ENCODE measurements around the gene EXOC3L4.

EXOC3L4 gene

DNA sequence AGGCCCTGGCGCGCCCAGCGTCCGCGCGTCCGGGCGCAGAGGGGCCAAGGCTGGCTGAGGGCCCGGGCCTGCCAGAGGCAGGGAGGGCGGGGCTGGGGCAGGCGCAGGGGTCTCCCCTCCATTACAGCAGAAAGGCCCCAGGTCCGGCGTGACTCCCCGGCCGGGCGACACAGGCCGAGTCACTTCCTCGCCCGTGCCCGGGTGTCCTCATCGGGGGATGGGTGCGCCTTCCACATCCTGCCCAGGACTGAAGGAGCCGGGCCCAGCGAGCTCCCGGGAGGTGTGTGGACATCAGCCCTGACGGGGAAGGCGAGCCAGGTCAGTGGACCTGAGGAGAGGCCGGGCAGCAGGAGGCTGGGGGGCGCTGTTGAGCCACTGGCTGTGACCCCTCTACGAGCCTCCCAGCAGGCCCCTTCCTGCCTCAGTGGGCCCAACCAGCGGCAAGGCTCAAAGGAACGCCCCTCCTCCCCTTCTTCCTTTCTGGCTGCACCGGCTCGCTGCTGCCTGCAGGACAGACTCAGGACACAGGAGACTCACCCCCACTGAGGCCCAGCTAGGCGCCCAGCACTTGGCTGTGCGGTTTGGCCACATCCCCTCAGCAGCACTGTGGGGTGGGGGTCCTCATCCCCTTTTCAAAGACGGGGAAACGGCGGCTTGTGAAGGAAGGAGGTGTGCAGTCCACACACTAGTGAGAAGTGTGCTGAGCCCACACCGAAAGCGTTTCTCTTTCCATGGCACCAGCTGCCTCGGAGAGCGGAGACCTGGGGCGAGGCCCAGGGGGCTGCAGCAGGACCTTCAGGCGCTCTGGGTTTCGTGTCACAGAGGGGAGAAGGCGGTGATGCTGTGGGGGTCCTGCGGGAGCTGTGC, 29.3 kb downstream of the EXOC3L4 start:
- DNase-seq, result no peak

DNA sequence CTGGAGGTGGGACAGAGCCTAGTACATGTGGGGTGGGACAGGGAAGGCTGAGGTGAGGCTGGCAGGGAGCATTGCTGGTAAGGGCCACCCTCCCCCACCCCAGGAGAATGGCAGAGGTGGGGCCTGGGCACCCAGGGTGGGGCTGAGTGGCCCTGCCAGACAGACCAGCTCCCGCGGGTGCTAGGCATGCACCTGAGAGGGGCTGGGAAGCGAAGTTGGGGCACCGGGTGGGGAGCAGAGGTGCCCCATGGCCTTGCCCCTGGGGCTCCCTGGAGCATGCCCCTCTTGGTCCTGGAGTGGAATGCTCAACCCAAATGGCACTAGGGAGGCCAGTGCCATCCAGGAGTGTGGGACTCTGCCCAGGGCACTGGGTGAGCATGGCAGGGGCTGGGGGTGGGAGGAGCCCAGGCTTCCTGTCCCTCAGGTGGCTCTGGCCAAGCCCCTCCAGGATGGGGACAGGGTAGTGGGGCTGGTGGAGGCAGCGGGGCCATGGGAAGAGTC, 30.0 kb downstream of the EXOC3L4 start:
- no peak for DNase-seq

DNA sequence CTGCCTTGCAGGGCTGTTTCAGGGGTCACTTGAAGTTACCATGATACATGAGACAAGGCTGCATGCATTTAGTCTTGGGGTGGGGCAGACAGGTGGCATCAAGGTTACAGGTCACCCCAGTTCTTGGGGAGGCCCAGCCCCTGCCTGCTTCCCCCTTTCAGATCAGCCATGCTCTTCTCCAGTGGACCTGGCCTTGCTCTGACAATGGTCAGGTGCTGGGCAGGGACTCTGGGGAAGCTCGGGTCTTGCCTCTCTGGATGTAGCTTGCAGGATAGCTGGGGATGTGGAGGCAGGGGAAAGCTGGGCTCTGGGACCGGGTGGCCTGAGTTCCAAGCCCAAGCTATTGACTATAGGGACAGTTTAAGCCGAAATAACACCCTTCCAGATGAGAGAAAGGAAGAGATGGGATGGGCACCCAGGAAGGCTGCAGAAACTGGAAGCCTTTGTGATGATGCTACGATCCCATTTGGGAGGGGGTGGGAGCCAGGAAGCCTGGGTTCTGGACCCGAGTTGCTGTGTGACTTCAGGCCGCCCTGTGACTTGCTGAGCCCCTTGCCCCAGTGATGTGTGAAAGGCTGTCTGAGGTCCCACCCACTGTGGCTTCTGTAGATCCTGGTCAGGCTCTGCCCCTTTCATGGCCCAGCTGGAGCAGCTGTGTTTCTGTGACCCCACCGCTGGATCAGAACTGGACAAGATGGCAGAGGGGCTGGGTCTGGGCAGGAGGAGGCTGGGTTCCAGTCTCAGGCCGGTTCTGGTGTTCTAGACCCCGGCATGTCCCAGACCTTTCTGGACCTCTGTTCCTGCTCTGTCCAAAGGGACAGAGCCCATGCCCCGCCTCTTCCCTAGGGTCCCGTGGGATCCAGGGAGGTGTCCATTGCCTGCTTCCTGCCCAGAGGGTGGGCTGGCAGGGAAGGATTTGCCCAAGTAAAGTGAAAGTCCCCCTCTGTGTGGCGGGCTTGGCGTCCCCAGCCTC, 30.9 kb downstream of the EXOC3L4 start:
- DNase-seq, result no peak

DNA sequence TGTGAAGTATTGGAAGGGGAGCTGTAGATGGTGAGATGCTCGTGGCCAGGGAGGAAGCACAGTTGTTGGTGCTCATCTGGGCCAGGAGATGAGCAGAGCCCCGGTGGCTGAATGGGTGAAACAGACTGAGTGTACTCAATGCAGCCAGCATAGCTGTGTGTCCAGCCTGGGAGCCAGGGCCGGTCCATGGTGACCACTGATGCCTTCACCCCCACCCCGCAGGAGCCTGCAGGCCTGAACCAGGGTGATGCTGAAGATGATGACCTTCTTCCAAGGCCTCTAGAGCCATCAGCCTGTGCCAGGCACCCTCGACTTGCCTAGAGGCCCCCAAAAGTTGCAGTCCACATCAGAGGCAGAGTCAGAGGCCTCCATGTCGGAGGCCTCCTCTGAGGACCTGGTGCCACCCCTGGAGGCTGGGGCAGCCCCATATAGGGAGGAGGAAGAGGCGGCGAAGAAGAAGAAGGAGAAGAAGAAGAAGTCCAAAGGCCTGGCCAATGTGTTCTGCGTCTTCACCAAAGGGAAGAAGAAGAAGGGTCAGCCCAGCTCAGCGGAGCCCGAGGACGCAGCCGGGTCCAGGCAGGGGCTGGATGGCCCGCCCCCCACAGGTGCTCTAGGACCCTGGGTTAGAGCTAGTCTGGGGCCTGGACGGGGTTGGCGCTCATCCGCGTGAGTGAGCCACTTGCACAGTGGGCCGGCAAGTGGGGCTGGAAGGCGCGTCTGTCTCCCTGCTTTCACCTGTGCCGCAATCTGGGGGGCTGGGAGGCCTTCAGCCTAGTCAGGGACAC, 31.8 kb downstream of the EXOC3L4 start:
- DNase-seq, result no peak

DNA sequence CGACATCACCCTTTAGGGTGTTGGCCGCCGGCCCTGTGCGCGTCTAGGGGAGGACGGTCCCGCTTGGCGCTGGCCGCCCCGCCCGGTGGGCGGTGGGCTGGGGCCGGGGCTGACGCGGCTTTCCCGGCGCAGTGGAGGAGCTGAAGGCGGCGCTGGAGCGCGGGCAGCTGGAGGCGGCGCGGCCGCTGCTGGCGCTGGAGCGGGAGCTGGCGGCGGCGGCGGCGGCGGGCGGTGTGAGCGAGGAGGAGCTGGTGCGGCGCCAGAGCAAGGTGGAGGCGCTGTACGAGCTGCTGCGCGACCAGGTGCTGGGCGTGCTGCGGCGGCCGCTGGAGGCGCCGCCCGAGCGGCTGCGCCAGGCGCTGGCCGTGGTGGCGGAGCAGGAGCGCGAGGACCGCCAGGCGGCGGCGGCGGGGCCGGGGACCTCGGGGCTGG, 32.4 kb downstream of the EXOC3L4 start:
- peak; percentile 69 for DNase-seq

DNA sequence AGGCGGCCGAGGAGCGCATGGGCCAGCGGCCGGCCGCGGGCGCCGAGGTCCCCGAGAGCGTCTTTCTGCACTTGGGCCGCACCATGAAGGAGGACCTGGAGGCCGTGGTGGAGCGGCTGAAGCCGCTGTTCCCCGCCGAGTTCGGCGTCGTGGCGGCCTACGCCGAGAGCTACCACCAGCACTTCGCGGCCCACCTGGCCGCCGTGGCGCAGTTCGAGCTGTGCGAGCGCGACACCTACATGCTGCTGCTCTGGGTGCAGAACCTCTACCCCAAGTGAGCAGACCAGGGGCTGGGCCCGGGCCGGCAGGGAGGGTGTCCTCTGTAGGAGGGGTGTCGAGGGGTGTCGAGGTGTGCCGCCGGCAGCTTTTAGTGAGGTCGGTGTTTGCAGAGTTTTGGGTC, 32.8 kb downstream of the EXOC3L4 start:
- DNase-seq, result no peak

DNA sequence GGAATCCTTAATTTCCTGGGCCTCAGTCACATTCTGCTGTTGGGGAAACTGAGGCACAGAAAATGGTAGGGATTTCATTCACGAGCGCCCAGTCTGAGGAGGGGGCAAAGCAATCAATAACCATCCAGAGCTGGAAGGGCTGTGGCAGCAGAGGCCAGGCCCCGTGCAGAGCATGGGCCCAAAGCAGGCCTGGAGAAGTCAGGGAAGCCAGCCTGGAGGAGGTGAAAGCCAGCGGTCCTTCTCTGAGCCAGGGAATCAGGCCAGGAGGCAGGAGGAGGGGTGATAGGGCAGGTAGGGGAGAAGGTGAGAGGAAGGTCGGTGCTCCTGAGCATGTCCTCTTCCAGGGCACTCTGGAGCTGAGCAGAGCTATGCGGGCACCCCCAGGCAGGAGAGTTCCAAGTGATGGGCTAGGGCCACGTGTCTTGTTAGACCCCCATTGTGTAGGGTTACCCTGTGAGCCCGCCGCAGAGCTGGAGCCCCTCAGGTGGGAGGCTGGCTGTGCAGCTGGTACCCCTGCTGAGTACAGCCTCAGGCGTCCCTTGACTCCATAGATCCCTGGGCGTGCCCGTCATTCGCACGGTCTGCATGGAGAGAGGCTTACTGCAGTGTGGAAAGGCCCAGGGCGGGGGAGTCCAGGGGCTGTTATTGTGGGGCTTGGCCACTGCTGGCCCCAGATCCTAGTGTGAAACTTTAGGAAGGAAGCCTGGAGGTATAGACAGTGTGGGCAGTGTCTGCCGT, 33.5 kb downstream of the EXOC3L4 start:
- no peak for DNase-seq

DNA sequence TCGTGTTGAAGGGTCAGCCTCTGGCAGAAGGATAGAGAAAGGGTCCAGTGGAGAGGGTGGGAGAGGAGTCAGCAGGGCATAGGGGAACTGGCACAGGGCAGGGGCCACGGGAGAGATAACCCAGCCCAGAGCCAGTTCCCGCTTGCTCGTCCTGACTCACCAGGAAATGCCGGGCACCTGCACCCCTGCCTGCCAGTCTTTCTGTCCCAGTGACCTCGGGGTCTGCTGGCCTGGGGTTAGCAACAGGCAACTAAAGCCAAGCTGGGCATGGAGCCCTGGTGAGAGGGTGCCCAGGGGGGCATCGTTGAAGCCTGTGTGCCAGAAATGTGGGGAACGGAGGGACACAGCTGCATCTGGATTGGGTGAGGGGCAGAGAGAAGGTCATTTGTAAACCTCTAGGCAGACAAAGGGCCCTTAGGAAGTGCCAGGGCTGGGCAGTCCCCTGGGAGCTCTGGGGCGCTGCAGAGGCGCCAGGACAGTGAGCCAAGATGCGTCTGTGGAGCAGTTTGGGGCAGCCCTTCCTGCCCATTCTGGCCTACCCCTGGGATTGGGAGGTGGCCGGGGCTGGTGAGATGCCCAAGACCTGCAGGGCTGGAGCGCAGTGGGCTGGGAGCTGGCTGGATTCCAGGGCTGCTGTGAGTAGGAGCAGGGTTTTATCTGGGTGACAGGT, 34.2 kb downstream of the EXOC3L4 start:
- no peak for DNase-seq

DNA sequence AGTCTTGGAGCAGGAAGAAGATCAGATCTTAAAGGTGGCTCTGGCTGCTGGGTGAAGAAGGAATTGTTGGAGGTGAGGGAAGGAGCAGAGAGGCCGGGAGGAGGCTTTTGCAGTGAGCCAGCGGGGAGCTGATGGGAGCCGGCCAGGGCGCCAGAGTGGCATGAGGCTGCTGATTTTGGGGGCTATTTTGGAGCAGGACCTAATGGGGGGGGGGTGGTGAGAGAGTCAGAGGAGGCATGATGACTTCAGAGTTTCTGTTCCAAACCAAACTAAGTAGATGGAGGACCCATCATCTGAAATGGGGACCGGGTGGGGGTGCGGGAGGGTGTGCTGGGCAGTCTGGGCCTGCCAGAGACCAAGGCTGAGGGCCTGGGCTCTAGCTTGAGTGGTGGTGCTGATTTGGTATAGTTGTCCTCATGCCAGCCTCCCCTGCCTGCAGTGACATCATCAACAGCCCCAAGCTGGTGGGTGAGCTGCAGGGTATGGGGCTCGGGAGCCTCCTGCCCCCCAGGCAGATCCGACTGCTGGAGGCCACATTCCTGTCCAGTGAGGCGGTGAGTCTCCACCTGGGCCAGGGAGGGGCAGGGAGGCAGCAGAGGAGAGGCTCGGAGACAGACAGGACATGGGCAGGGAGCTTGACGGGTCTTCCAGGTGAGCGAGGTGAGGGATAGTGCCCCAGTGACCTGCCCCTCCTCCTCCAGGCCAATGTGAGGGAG, 34.9 kb downstream of the EXOC3L4 start:
- DNase-seq, result no peak

DNA sequence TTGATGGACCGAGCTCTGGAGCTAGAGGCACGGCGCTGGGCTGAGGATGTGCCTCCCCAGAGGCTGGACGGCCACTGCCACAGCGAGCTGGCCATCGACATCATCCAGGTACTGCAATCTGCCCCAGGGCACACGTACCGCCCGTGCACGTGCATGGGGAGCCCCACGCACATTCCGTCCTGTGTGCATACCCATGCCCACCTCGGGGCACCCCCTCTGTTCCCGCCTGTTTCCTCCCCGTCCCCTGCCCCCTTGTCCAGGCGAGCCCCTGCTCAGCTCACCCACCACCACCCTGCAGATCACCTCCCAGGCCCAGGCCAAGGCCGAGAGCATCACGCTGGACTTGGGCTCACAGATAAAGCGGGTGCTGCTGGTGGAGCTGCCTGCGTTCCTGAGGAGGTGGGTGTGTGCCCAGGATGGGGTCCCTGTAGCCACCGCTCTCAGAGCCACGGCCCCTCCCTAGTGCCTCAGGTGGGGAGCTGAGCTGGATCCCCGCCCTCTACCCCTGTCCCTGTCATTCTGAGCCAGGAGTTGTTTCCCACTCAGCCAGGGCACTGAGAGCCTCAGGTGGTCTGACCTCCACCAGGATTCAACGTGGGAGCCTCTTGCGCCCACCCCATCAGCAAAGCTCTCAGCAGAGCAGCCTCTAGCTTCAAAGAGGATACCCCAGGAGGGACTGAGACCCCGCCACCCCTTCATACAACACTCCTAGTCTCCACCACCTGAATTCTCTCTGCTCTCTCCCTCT, 35.7 kb downstream of the EXOC3L4 start:
- DNase-seq, result no peak

DNA sequence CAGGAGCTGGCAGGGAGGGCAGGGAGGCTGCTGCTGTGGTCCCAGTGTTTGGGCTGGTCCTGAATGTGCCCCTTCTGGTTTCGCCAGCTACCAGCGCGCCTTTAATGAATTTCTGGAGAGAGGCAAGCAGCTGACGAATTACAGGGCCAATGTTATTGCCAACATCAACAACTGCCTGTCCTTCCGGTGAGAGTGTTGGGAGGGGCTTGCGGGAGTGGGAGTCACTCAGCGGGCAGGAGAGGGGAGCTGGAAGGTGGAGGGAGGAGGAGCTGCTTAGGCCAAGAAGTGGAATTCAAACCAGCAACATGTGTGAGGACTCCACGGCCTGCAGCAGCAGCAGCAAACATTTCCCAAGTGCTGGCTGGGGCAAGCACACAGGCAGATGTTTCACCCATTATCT, 36.4 kb downstream of the EXOC3L4 start:
- DNase-seq, result peak; percentile 76

DNA sequence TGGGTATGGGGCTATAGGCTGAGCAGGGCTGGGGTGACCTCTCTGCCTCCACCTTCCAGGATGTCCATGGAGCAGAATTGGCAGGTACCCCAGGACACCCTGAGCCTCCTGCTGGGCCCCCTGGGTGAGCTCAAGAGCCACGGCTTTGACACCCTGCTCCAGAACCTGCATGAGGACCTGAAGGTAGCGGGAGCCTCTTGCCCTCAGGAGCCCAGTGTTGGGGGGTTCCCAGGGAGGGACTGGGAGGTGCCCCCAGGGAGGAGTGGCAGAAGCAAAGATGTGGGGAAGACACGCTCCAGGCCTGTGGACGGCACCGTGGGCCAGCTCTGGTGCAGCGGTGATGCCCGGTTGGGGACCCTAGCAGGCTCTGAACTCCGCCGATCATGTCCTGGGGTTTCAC, 37.1 kb downstream of the EXOC3L4 start:
- DNase-seq, result no peak

DNA sequence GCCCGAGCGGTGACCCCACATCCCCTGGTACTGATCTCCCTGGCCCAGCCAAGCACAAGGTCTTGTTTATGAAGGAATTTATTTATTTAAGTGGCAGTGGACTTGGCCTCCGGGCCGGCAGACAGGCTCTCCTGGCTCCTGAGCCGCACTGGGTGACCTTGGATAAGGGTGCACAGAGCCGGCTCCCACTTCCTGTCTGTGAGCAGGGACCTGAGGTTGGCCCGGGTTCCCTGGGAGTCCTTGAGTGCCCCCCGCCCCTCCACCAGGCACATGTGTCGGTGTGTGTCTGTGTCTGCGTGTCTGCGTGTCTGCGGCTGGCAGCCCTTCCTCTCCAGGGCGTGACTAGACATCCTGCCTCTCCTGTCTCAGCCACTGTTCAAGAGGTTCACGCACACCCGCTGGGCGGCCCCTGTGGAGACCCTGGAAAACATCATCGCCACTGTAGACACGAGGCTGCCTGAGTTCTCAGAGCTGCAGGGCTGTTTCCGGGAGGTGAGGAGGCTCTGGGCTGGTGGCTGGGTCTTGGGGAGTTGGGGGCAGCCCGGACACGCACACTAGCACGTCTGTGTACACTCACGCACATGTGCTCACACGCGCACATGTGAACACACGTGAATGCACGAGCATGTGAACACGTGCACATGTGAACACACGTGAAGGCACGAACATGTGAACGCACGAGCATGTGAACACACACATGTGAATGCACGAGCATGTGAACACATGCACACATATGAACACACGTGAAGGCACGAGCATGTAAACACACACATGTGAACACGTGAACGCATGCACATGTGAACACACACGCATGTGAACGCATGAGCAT, 38.1 kb downstream of the EXOC3L4 start:
- no peak for DNase-seq

DNA sequence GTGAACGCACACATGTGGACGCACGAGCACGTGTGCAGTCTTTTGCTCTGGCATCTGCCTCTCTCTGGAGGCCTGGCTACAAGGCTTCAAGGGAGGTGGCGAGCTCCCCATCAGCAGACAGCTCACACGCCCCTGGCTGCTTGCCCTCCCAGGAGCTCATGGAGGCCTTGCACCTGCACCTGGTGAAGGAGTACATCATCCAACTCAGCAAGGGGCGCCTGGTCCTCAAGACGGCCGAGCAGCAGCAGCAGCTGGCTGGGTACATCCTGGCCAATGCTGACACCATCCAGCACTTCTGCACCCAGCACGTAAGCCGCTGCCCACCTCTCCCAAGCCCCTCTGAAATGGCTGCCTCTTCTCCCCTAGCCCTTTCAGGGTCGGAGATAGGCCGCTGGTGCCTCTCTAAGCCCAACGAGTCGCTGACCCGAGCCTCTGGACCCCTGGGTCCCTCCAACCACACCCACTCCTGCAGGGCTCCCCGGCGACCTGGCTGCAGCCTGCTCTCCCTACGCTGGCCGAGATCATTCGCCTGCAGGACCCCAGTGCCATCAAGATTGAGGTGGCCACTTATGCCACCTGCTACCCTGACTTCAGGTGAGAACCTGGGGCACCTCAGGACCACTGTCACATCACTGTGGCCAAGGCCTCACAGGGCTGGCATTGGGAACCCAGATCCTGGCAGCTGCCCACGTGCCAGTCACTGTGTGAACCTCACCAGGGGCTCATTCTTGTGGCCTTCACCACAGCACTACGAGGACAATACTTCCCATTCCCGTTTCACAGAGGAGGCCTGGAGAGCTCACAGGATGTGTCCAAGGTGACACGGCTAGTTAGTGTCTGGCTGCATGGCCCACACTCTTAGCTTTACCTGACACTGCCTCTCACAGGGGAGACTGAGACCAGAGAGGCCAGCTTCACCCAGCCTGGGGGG, 39.0 kb downstream of the EXOC3L4 start:
- DNase-seq, result no peak

DNA sequence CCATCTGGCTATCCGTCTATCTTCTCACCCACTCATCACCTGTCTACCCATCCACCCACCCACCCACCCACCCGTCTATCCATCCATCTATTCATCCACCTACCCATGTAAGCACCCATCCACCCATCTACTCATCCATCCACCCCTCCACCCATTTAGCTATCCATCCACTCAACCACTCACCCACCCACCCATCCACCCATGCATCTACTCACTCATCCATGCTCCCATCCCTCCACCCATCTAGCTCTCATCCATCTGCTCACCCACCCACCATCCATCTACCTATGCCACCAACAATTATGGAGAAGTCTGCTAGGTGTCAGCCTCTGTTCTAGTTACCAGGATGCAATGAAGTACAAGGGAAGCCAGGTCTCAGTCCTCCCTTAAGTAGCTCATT, 39.9 kb downstream of the EXOC3L4 start:
- no peak for DNase-seq

DNA sequence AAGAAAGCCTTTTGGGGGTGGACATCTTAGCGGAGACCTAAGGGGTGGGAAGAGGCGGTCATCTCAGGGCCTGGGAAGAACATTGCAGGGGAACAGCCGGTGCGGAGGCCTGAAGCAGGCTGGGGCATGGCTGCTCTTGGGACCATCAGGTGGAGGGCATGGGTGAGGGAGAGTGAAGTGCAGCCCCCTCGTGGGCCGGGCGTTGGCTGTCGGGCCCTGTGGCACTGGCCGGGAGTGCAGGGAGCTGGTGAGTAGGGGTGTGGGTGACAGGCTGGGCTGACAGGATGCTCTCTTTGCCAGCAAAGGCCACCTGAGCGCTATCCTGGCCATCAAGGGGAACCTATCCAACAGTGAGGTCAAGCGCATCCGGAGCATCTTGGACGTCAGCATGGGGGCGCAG, 40.4 kb downstream of the EXOC3L4 start:
- no peak for DNase-seq

DNA sequence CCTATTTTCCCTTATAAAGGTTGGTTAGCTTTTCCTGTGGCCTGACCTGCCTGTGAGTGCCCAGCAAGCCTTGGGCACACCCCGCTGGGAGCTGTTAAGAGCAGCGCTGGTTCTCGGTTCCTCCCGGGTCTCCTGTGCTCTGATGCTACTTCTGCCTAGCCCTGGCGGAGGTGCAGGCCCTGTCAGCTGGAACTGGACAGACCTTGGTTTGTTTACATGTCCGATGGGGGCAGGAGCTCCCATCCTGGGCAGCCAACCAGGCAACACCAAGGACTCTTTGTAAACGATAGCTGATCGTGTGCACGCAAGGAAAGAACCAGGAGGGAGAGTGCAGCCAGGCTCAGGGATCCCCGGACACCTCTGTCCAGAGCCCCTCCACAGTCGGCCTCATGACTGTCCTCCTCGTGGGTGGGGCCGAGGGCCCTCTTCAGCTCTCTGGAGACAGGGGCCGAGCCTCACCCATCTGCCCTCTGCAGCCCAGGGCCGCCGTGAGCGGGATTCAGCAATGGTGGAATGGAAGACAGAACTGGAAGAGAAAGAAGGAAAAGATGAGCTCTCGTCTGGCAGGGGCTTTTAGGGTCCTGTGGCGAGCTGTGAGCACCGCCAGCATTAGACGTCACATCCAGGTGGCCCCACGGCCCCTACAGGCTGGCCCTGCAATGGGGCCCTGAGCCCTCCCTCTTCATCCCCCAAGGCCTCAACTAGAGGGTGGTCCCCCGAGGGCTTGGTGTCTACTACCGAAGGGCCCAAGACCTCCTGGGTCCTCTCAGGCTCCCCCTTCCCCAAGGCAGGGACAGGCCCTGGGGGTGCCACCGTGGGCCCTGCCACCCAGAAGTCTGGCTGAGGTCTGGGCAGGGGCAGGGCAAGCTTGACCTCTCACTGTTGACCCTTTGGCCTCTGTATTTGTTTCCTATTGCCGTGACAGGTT, 41.1 kb downstream of the EXOC3L4 start:
- DNase-seq, result no peak

Data from right hindlimb (tissue), 1 donor.